Endothelial cell of umbilical vein (primary cell): Measurements from ENCODE around the gene MGAT5. TPM values are rescaled to one million over a fixed set of nuclear protein-coding genes. Genes with fewer than 3 reads are reported as not detected.

Experiments used
- BruUV-seq: library from RNA; stranded (reverse); fragments of 400-500 nt; replicated peaks from 2 replicates; lab custom pipeline; 2021; lab: Mats Ljungman, UMichigan
- CTCF ChIA-PET: fragments of 300-600, 350-600 bp; sonication (Branson Sonifier 250); formaldehyde crosslinking; loops from one replicate; lab custom pipeline; 2021; ENCODE audit warnings: antibody characterized with exemption, inconsistent platforms; lab: Charles Lee
- POLR2A ChIA-PET: fragments of 300-600, 350-600 bp; sonication (Branson Sonifier 250); formaldehyde crosslinking; loops from one replicate; lab custom pipeline; 2021; ENCODE audit warnings: antibody characterized with exemption, inconsistent platforms; lab: Charles Lee
- DNase-seq: peaks from one replicate; pipeline ENCODE4 v3.0.0-alpha.2; 2011; ENCODE audit warnings: low read depth, low spot score
- FAIRE-seq: peaks from 2 replicates; lab custom pipeline; 2011; peaks lifted over from hg19 to GRCh38; lab: Jason Lieb, UNC
- H2AFZ ChIP-seq: 2 replicates; pipeline ENCODE4 v1.6.0; 2012; ENCODE audit warnings: low read depth, low read length, control low read depth, inconsistent platforms
- H3K27ac ChIP-seq: 2 replicates; pipeline ENCODE4 v1.5.1; 2011; ENCODE audit warnings: low read depth, mild to moderate bottlenecking, control low read depth, low read length, moderate library complexity; ENCODE audit not compliant: insufficient read depth
- H3K27me3 ChIP-seq, 2 experiments: 2 replicates each; pipeline versions ENCODE4 v1.6.0 to v1.6.1; 2011; ENCODE audit warnings: low read length in 2 of 2, mixed read lengths in 1 of 2; ENCODE audit not compliant: control insufficient read depth in 2 of 2, insufficient read depth in 2 of 2
- H3K36me3 ChIP-seq, 2 experiments: 2 replicates in 1 of 2; 3 replicates in 1 of 2; pipeline ENCODE4 v1.5.1; 2011; ENCODE audit warnings: low read length in 2 of 2, mild to moderate bottlenecking in 1 of 2, moderate library complexity in 1 of 2; ENCODE audit not compliant: control insufficient read depth in 2 of 2, insufficient read depth in 2 of 2; ENCODE audit errors: extremely low read depth in 1 of 2
- H3K4me1 ChIP-seq: 3 replicates; pipeline ENCODE4 v1.5.1; 2011; ENCODE audit warnings: mild to moderate bottlenecking, low read length; ENCODE audit not compliant: control insufficient read depth, insufficient read depth; ENCODE audit errors: extremely low read depth
- H3K4me2 ChIP-seq: 2 replicates; pipeline ENCODE4 v1.6.1; 2011; ENCODE audit warnings: low read length, control low read depth, mixed read lengths; ENCODE audit not compliant: insufficient read depth
- H3K4me3 ChIP-seq, 3 experiments: fragments of 200-600 bp in 1 of 3; sonication (generic), shearing (Covaris generic) in 1 of 3; replicated peaks in 1 of 3; 2 replicates each; pipeline ENCODE4 v1.5.1; 2011 to 2016; ENCODE audit warnings: control low read depth in 3 of 3, low read length in 3 of 3, mild to moderate bottlenecking in 2 of 3, inconsistent platforms in 1 of 3, low read depth in 1 of 3, moderate library complexity in 1 of 3; ENCODE audit not compliant: insufficient read depth in 1 of 3
- H3K79me2 ChIP-seq: 2 replicates; pipeline ENCODE4 v1.6.0; 2012; ENCODE audit warnings: low read length, inconsistent platforms; ENCODE audit not compliant: control insufficient read depth, insufficient read depth
- H3K9ac ChIP-seq: replicated peaks from 2 replicates; pipeline ENCODE3; 2011; ENCODE audit warnings: low read length, control low read depth; ENCODE audit not compliant: insufficient read depth; ENCODE audit errors: extremely low read depth
- H3K9me1 ChIP-seq: replicated peaks from 3 replicates; pipeline ENCODE4 v1.6.0; 2011; ENCODE audit warnings: mild to moderate bottlenecking, low read length; ENCODE audit not compliant: control insufficient read depth, insufficient read depth; ENCODE audit errors: extremely low read depth
- H3K9me3 ChIP-seq: replicated peaks from 2 replicates; pipeline ENCODE4 v1.5.1; 2012; ENCODE audit warnings: low read length, inconsistent platforms; ENCODE audit not compliant: control insufficient read depth, insufficient read depth
- H4K20me1 ChIP-seq: replicated peaks from 2 replicates; pipeline ENCODE3; 2011; ENCODE audit warnings: mild to moderate bottlenecking, low read length; ENCODE audit not compliant: control insufficient read depth, insufficient read depth; ENCODE audit errors: extremely low read depth
- EZH2 ChIP-seq: IDR thresholded peaks from 2 replicates; pipeline ENCODE4 v1.6.1; 2012; ENCODE audit warnings: borderline replicate concordance, low read depth, mild to moderate bottlenecking, moderate library complexity, low read length, inconsistent platforms; ENCODE audit not compliant: severe bottlenecking
- FOS ChIP-seq: IDR thresholded peaks from 2 replicates; pipeline ENCODE4 v1.6.1; 2011; ENCODE audit warnings: mild to moderate bottlenecking, low read length, moderate library complexity, borderline replicate concordance; ENCODE audit not compliant: insufficient read depth
- GATA2 ChIP-seq: IDR thresholded peaks from 2 replicates; pipeline ENCODE4 v1.7.0; 2011; ENCODE audit warnings: low read depth, mild to moderate bottlenecking, moderate library complexity, mixed read lengths, low read length; ENCODE audit not compliant: insufficient read length, insufficient read depth
- JUN ChIP-seq: IDR thresholded peaks from 2 replicates; pipeline ENCODE4 v1.6.1; 2011; ENCODE audit warnings: borderline replicate concordance, low read depth; ENCODE audit not compliant: insufficient read length, insufficient read depth
- MYC ChIP-seq: IDR thresholded peaks from one replicate; pipeline ENCODE4 v1.6.1; 2011; ENCODE audit warnings: mild to moderate bottlenecking, low read depth, low read length
- POLR2A ChIP-seq: IDR thresholded peaks from 2 replicates; pipeline ENCODE4 v1.6.1; 2012; ENCODE audit warnings: low read depth, mild to moderate bottlenecking, control low read depth, low read length
- POLR2AphosphoS5 ChIP-seq: IDR thresholded peaks from 2 replicates; pipeline ENCODE4 v1.6.1; 2012; ENCODE audit warnings: low read depth, mild to moderate bottlenecking, control low read depth, low read length, moderate library complexity; ENCODE audit not compliant: insufficient read depth
- dilution Hi-C: fragments of 300-500 bp; cut with MboI; formaldehyde crosslinking; loops from one replicate; pipeline ENCODE4 v1.15.0; 2019; ENCODE audit warnings: low sequenced_read_pairs; ENCODE audit not compliant: extremely low pct_ligation_motif_present
- intact Hi-C: fragments of 100-400 bp; cut with micrococcal nuclease; formaldehyde crosslinking; loops from one replicate; pipeline ENCODE4 v1.10.0; 2022
- polyA plus RNA-seq, 4 experiments: library from polyadenylated mRNA; depleted of rRNA in 3 of 4; stranded (reverse) in 3 of 4; unstranded in 1 of 4; fragments of >200 nt; gene quantifications; 2 replicates each; pipeline versions ENCODE4 v1.2.1 to v1.2.3, GENCODE V29; 2011 to 2012; ENCODE audit warnings: missing spikeins in 1 of 4
- total RNA-seq: library from RNA; stranded (reverse); gene quantifications from 2 replicates; pipeline ENCODE4 v1.2.3, GENCODE V29; 2021
- TF ChIP-seq, protein P1 (sequence below): IDR thresholded peaks from 2 replicates; pipeline ENCODE4 v1.6.1; 2011; ENCODE audit not compliant: insufficient read depth, insufficient read length
- TF ChIP-seq, protein P2 (sequence below), 2 donors: IDR thresholded peaks; 1 replicate in 1 of 2; 2 replicates in 1 of 2; pipeline ENCODE4 v1.5.1; 2011; ENCODE audit warnings: low read length in 2 of 2, mild to moderate bottlenecking in 2 of 2, moderate library complexity in 2 of 2, control low read depth in 1 of 2, inconsistent platforms in 1 of 2, low read depth in 1 of 2; ENCODE audit not compliant: insufficient read depth in 1 of 2; ENCODE audit errors: extremely low read depth in 1 of 2

The MGAT5 gene
- total and polyA plus RNA-seq, 2 donors (not counting 3 experiments of a cell fraction or from before 2014, with no cell fraction given): 17.7 to 84.1 TPM

DNA sequence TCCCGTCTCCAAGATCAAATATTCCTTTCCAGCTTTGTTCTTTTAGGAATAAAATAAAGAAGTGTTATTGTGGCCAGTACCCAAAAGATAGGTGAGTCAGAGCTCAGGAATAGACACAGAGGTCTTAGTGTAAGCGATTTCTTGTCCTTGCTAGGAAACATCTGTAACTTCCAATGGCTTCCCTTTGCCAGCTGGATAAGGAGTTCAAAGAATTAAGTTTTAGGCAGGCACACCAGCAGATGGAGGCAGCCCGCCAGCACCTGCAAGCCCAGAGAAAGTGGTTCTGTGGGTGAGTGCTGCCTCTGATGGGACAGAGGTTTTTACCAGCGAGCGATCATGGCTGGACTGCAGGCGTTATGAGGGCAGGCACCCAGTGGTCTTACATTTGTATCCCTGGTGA lies 125.4 kb downstream of the MGAT5 start:
- FAIRE-seq: no peak
- POLR2A ChIA-PET: no interaction called here
- H4K20me1 ChIP-seq: no peaks in the 10 kb centered on the region
- no peak overlapping the region for H3K4me2 ChIP-seq
- H3K27me3 ChIP-seq: no peaks in the 10 kb centered on the region
- no TSS peak for BruUV-seq
- H3K9me1 ChIP-seq: no peaks in the 10 kb centered on the region
- H3K9ac ChIP-seq: no peak overlapping the region
- DNase-seq: peak; percentile 70
- H2AFZ ChIP-seq: no peak overlapping the region
- H3K4me1 ChIP-seq: peaks cover 6% of the 10 kb centered on the region
- H3K4me3 ChIP-seq: no peak overlapping the region
- TF ChIP-seq, protein P1, sequence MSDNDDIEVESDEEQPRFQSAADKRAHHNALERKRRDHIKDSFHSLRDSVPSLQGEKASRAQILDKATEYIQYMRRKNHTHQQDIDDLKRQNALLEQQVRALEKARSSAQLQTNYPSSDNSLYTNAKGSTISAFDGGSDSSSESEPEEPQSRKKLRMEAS: no peak
- TF ChIP-seq JUN (no peak), GATA2 (no peak), EZH2 (no peak), FOS (peak; percentile 22), POLR2AphosphoS5 (no peak), POLR2A (no peak)
- intact Hi-C loops: loop anchor here (1.0 kb wide), 2 partner anchors 19 to 29 kb away; no protein-coding TSS in a partner anchor
- peak overlapping the region; percentile 16 for H3K27ac ChIP-seq
- dilution Hi-C loops: no loop called here
- CTCF ChIA-PET: interaction anchor here (0.9 to 13.7 kb wide), 10 partner anchors 15 to 492 kb away, joined by 3 to 234 read pairs (median 4); no protein-coding TSS in a partner anchor
- no peaks in the 10 kb centered on the region for H3K9me3 ChIP-seq
- H3K36me3 ChIP-seq: no peaks in the 10 kb centered on the region
- H3K79me2 ChIP-seq: no peaks in the 10 kb centered on the region

DNA sequence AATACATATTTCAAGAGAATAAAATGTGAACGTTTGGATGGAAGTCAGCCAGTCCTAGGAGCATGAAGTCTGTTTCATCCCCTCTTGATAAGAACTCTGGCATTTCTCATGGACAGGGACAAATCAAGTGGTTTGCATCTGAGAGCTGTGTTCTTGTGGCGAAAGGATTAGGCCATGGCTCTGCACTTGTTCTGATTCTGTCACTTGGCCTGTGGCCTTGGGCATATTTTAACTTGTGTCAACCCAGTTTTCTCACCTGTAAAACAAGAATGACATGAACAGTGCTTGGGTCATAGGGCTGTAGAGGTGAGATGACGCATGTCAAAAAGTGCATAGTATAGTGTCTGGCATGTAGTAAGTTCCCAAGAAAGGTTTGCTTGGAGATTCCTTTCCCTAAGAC lies 125.8 kb downstream of the MGAT5 start:
- FAIRE-seq (no peak), DNase-seq (no peak)
- H4K20me1 ChIP-seq: no peaks in the 10 kb centered on the region
- no peak overlapping the region for H2AFZ ChIP-seq
- no peak overlapping the region for H3K27ac ChIP-seq
- no peak overlapping the region for H3K4me2 ChIP-seq
- TF ChIP-seq EZH2 (no peak), GATA2 (no peak), POLR2A (no peak), MYC (no peak), JUN (no peak)
- TF ChIP-seq, protein P1: no peak
- TF ChIP-seq, protein P2, sequence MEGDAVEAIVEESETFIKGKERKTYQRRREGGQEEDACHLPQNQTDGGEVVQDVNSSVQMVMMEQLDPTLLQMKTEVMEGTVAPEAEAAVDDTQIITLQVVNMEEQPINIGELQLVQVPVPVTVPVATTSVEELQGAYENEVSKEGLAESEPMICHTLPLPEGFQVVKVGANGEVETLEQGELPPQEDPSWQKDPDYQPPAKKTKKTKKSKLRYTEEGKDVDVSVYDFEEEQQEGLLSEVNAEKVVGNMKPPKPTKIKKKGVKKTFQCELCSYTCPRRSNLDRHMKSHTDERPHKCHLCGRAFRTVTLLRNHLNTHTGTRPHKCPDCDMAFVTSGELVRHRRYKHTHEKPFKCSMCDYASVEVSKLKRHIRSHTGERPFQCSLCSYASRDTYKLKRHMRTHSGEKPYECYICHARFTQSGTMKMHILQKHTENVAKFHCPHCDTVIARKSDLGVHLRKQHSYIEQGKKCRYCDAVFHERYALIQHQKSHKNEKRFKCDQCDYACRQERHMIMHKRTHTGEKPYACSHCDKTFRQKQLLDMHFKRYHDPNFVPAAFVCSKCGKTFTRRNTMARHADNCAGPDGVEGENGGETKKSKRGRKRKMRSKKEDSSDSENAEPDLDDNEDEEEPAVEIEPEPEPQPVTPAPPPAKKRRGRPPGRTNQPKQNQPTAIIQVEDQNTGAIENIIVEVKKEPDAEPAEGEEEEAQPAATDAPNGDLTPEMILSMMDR (IDR thresholded peaks at IDR 0.05; ENCODE audit: extremely low read depth in 1 of 2, insufficient read depth in 1 of 2, low read depth in 1 of 2, low read length in 2 of 2): no peak
- H3K4me1 ChIP-seq: peaks cover 6% of the 10 kb centered on the region
- POLR2A ChIA-PET: no interaction called here
- no peaks in the 10 kb centered on the region for H3K36me3 ChIP-seq
- no peaks in the 10 kb centered on the region for H3K79me2 ChIP-seq
- H3K27me3 ChIP-seq: no peaks in the 10 kb centered on the region
- dilution Hi-C loops (no loop called here), intact Hi-C loops (loop anchor here (1.0 kb wide), 2 partner anchors 19 to 29 kb away; no protein-coding TSS in a partner anchor)
- no peaks in the 10 kb centered on the region for H3K9me1 ChIP-seq
- H3K9ac ChIP-seq: no peak overlapping the region
- BruUV-seq: no TSS peak
- H3K9me3 ChIP-seq: no peaks in the 10 kb centered on the region
- H3K4me3 ChIP-seq: no peak overlapping the region
- CTCF ChIA-PET: interaction anchor here (0.9 to 13.7 kb wide), 9 partner anchors 15 to 493 kb away, joined by 3 to 234 read pairs (median 4); no protein-coding TSS in a partner anchor
